Inflammatory macrophage treated with lipopolysaccharide for 1 hour (primary cell): ENCODE data around the gene LRP4.

ENCODE experiments used
- DNase-seq, 2 donors: peaks; one replicate each; pipeline ENCODE4 v3.0.0-alpha.2; 2020 to 2022

The LRP4 gene

GRCh38 chr11:46920755-46921154 is 2.4 kb upstream of the LRP4 start:
- no peak for DNase-seq

DNA sequence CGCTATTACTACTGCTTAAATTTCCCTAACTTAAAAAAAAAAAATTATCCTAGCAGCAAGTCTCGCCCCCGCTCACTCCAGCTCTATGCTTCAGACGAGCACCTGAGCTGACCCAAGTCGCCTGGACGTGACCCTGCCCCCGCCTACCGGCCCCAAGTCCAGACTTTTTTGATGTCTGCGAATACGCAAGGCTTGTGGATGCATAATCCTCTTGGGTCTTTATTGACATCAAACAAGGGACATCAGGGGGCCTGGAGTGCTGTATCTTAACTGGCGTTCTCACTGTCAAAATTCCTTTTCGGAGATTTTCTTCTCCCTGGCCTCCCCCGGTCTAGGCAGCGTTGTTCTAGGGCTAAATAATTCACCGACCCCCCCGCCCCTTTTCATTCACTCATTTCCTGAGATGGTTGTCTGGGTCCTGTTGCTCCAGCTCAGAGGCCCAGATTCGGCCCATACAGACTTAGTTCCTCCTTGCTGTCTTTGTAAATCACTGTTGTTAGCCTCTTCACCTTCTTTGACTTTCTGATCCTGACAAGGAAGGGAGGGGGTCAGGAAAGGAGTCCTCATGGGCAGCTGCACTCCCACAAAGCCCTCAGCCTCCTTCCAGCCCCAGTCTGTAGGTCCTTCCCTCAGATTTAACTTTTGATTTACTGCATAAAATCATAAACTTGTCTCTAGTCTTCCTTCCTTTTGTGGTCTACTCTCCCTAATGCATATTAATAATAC is 601 bp upstream of the LRP4 start:
- no peak for DNase-seq

DNA sequence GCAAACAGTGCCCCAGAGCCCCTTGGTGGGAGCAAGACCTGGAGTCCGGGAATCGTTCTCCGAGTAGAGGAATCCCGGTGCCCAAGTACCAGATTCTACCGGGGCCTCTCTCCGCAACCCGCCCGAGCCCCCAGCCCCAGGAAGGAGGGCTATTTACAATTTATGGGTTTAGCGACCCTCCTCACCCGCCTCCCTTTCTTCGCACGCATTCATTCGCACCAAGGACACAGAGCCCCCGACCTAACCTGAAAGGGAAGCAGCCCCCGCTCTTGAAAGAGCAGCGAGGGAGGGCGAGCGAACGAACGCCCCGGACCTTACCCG is 628 bp downstream of the LRP4 start:
- DNase-seq, result no peak

GRCh38 chr11:46917109-46917761 is 1.1 kb downstream of the LRP4 start:
- DNase-seq, result no peak

- DNase-seq, result peak; percentile 33 to 44
Observed at GRCh38 chr11:46916286-46917108, 1.9 kb downstream of the LRP4 start.

DNA sequence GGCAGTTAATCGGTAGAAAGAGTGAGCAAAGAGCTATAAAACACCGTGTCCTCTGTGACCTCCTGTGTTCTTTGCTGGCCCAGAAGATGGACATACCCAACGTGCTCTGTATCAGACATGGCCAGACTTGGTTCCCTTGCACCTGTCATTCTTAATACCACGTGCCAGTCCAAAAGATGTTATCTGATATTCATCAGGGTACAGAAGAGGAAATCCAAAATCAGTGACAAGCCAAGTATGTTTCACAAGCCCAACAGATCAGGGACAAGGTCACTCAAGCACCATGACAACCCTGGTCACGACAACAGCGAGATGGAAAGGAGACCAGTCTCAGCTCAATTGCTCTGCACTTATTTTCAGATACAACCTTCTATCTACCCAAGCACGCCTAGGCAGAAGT is 3.4 kb downstream of the LRP4 start:
- DNase-seq, result no peak

- DNase-seq, result no peak
Observed at GRCh38 chr11:46914363-46914762, 4.0 kb downstream of the LRP4 start.

- DNase-seq, result no peak
Observed at GRCh38 chr11:46913484-46913883, 4.9 kb downstream of the LRP4 start.

GRCh38 chr11:46912526-46913150 is 5.7 kb downstream of the LRP4 start:
- DNase-seq, result no peak

GRCh38 chr11:46907606-46908005 is 10.7 kb downstream of the LRP4 start:
- no peak for DNase-seq

- DNase-seq, result no peak
Observed at GRCh38 chr11:46906609-46907041, 11.7 kb downstream of the LRP4 start.

DNA sequence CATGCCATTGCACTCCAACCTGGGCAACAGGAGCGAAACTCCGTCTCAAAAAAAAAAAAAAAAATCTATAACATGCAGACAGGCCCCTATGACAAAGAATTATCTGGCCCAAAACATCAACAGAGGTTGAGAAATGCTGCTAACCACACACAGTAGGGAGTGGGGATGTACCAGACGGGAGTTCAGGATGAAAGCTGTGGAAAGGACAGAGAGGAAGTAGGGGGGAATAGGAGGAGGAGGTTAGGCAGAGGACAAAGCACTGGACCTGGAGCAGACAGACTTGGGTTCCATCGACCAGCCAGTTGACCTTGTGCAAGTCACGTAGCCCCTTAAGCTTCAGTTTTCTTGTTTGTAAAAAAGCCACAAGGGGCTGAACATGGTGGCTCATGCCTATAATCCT is 12.5 kb downstream of the LRP4 start:
- DNase-seq, result no peak

DNA sequence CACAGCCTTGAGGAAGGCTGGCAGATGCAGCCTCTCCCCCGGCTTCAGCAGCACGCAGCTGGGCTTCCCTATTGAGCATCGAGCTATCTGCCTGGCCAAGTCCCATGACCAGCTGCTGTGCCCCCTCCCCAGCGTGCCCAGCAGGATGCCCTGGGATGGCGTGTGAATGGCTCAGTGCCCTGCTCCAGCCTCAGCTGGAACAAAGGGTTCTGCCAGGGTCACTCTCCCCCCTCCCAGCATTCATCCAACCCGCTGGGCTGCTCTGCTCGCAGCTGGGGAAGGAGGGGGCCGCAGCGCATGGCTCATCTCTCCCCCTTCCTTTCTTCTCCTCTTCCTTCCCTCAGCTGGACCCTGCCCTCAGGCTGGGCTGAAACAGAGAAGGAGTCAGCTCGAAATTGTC is 14.5 kb downstream of the LRP4 start:
- no peak for DNase-seq

DNA sequence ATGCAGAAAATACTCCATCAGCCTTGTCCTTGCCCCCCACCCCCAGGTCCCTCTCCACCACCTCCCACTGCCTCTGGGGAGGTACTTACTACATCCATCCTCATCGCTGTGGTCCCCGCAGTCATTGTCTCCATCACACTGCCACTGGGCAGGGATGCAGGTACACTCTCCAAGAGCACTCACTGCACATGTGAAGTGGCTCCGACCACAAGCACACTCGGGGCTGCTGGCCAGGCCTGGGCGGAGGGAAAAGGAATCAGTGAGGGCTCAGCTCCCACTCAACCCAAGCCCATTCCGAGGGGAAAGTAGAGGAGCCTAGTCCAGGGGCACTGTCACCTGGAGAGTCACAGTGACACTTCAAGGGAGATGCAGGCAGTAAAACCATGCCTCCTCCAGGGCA is 15.7 kb downstream of the LRP4 start:
- DNase-seq, result no peak

DNA sequence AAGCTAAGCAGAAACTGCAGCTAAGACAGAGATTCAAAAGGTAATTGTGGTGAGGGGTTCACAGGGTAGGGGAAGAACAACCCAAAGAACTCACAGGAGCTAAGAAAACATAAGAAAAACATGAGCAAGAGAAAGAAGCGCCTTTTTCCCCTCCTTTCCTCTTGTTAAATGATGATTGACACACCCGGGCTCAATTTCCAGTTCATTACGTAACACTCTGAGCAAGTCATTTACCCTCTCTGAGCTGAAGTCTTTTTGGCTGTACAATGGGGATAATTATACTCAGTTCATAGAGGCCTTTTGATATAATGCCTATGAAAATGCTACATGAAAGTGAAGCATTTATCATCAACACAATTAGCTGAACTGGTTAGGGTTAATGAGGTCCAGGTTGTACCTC is 17.2 kb downstream of the LRP4 start:
- DNase-seq, result no peak

- no peak for DNase-seq
Observed at GRCh38 chr11:46900091-46900746, 18.1 kb downstream of the LRP4 start.

- DNase-seq, result no peak
Observed at GRCh38 chr11:46899501-46900025, 18.8 kb downstream of the LRP4 start.

- no peak for DNase-seq
Observed at GRCh38 chr11:46898396-46899095, 19.8 kb downstream of the LRP4 start.

- peak; percentile 57 to 76 for DNase-seq
Observed at GRCh38 chr11:46896719-46897406, 21.5 kb downstream of the LRP4 start.

- no peak for DNase-seq
Observed at GRCh38 chr11:46895821-46896220, 22.5 kb downstream of the LRP4 start.

- DNase-seq, result no peak
Observed at GRCh38 chr11:46894961-46895360, 23.4 kb downstream of the LRP4 start.
